ENCODE data around the gene SLC25A13. TPM values are rescaled to one million over a fixed set of nuclear protein-coding genes. Genes with fewer than 3 reads are reported as not detected.

The SLC25A13 gene
- total and polyA plus RNA-seq, 2 of the 8 experiments (the other 6 are each of a cell fraction or from before 2014, with no cell fraction given): 30.8 to 85.4 TPM

DNA sequence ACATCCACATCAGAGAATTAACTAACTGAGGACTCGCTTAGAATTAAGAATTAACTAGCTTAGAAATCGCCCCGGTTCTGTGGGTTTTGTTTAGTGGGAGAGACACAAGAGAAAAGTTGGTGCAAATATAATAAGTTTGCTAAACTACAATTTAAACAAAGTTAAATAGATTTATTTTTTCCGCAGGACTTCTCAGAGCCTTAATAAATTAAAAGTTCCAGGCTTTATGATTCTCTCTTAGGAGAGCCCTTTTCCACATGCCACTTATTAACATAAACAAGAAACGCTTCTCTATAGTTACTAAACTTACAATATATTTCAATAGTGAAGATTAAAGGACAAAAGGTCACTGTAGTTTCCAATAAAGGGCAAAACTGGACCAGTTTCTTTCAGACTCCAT is 100.0 kb downstream of the SLC25A13 start:
- no peak overlapping the region for H4K91ac ChIP-seq (replicated peaks; ENCODE audit: insufficient read length, low read length)
- FAIRE-seq (no peak), DNase-seq (ENCODE audit: low read depth in 1 of 2, low spot score in 2 of 2) (no peak)
- H3K23ac ChIP-seq (ENCODE audit: insufficient read length): no peak overlapping the region
- no peak overlapping the region for H2AFZ ChIP-seq (ENCODE audit: low read length)
- no peak overlapping the region for H3K27ac ChIP-seq (ENCODE audit: low read depth, low read length)
- POLR2A ChIA-PET (ENCODE audit: partially characterized antibody): no interaction called here
- no peak overlapping the region for H2BK15ac ChIP-seq (ENCODE audit: low read length)
- H3K27me3 ChIP-seq (replicated peaks in 1 of 4; ENCODE audit: control insufficient read depth in 3 of 4, extremely low read depth in 1 of 4, insufficient read depth in 3 of 4, low read length in 3 of 4): no peaks in the 10 kb centered on the region
- H3K4me2 ChIP-seq (ENCODE audit: insufficient read depth in 1 of 2, low read depth in 2 of 2, low read length in 2 of 2): no peak overlapping the region
- H4K20me1 ChIP-seq (replicated peaks in 1 of 2; ENCODE audit: control insufficient read depth in 1 of 2, insufficient read depth in 2 of 2, low read length in 2 of 2): peaks cover 2 to 3% of the 10 kb centered on the region in 2 experiments
- H3K79me2 ChIP-seq (ENCODE audit: control insufficient read depth in 1 of 2, insufficient read depth in 2 of 2, low read length in 2 of 2): 0 out of 4 replicates have a peak, but pooled peaks cover 0 to 4% of the 10 kb centered on the region in 2 experiments
- H3K56ac ChIP-seq (replicated peaks; ENCODE audit: insufficient read length, low read depth, low read length): no peak overlapping the region
- CTCF ChIA-PET (ENCODE audit: partially characterized antibody): interaction anchor here (0.8 kb wide), 1 partner anchor 783 kb away, joined by 5 read pairs; no protein-coding TSS in a partner anchor
- H3K9me3 ChIP-seq (ENCODE audit: insufficient read depth in 2 of 2, low read depth in 1 of 2, low read length in 1 of 2): no peaks in the 10 kb centered on the region
- no peak overlapping the region for H4K8ac ChIP-seq (ENCODE audit: extremely low read depth, insufficient read depth, low read length)
- no peak overlapping the region for H3K18ac ChIP-seq (ENCODE audit: extremely low read depth, low read length)
- H2AK5ac ChIP-seq (ENCODE audit: low read depth, low read length): no peak overlapping the region
- no peak overlapping the region for H2BK12ac ChIP-seq (ENCODE audit: low read depth, low read length)
- H4K5ac ChIP-seq (ENCODE audit: insufficient read length, low read depth, low read length): no peak overlapping the region
- no peak overlapping the region for H3K9ac ChIP-seq (replicated peaks in 1 of 4; ENCODE audit: extremely low read depth in 1 of 4, low read depth in 3 of 4, low read length in 3 of 4)
- H2BK120ac ChIP-seq (replicated peaks; ENCODE audit: low read depth, low read length): no peak overlapping the region
- H3K4ac ChIP-seq (replicated peaks; ENCODE audit: insufficient read length, low read depth, low read length): no peak overlapping the region
- 0 out of 2 replicates have a peak, but pooled peaks cover 2% of the 10 kb centered on the region for H3K79me1 ChIP-seq (ENCODE audit: low read depth, low read length)
- no peaks in the 10 kb centered on the region for H3K23me2 ChIP-seq (ENCODE audit: low read depth, low read length)
- no peak overlapping the region for H2BK20ac ChIP-seq (ENCODE audit: low read length)
- TF ChIP-seq KDM4A (IDR thresholded peaks at IDR 0.05; ENCODE audit: low read depth, low read length, severe bottlenecking): no peak
- TF ChIP-seq, protein P1, sequence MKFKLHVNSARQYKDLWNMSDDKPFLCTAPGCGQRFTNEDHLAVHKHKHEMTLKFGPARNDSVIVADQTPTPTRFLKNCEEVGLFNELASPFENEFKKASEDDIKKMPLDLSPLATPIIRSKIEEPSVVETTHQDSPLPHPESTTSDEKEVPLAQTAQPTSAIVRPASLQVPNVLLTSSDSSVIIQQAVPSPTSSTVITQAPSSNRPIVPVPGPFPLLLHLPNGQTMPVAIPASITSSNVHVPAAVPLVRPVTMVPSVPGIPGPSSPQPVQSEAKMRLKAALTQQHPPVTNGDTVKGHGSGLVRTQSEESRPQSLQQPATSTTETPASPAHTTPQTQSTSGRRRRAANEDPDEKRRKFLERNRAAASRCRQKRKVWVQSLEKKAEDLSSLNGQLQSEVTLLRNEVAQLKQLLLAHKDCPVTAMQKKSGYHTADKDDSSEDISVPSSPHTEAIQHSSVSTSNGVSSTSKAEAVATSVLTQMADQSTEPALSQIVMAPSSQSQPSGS (IDR thresholded peaks at IDR 0.05; ENCODE audit: low read length): no peak
- no peak for TF ChIP-seq ASH2L (IDR thresholded peaks at IDR 0.05; ENCODE audit: low read length)
- no peak for TF ChIP-seq HDAC6 (IDR thresholded peaks at IDR 0.05; ENCODE audit: low read depth, low read length)
- no peak for TF ChIP-seq POU5F1 (IDR thresholded peaks at IDR 0.05; ENCODE audit: low read depth, low read length)
- no peak for TF ChIP-seq SP1 (IDR thresholded peaks at IDR 0.05; ENCODE audit: low read depth, low read length)
- TF ChIP-seq JUND (IDR thresholded peaks at IDR 0.05; ENCODE audit: low read length): no peak
- no peak for TF ChIP-seq TBP (IDR thresholded peaks at IDR 0.05; ENCODE audit: low read depth, low read length)
- no peak for TF ChIP-seq SP4 (IDR thresholded peaks at IDR 0.05; ENCODE audit: low read length)
- no peak for TF ChIP-seq FOSL1 (IDR thresholded peaks at IDR 0.05; ENCODE audit: insufficient read depth, low read depth, low read length)
- TF ChIP-seq KDM5A (IDR thresholded peaks at IDR 0.05; ENCODE audit: low read length): no peak
- TF ChIP-seq SAP30 (IDR thresholded peaks at IDR 0.05; ENCODE audit: insufficient read depth, insufficient replicate concordance, low read length): no peak
- TF ChIP-seq SUZ12 (IDR thresholded peaks at IDR 0.05; ENCODE audit: low read length): no peak
- no peaks in the 10 kb centered on the region for H3K36me3 ChIP-seq (ENCODE audit: control insufficient read depth in 2 of 4, insufficient read depth in 4 of 4, low read length in 3 of 4)
- no peak overlapping the region for H3K4me3 ChIP-seq (ENCODE audit: extremely low read depth in 1 of 4, insufficient read depth in 2 of 4, low read depth in 3 of 4, low read length in 4 of 4)
- H2BK5ac ChIP-seq (ENCODE audit: low read depth, low read length): no peak overlapping the region
- H3K14ac ChIP-seq (ENCODE audit: insufficient read length): no peak overlapping the region
- 95% methylated on average over 5 of the region's 5 CpGs; no CpG with 5 or more reads in 1 of the 2 experiments for WGBS, 2 experiments (ENCODE audit: extremely low coverage in 1 of 2, insufficient coverage in 1 of 2, insufficient read length in 1 of 2, insufficient replicate concordance in 2 of 2, low coverage in 1 of 2, low lambda C conversion rate in 2 of 2, missing lambda C conversion rate in 1 of 2)
- H3K4me1 ChIP-seq (replicated peaks in 1 of 4; ENCODE audit: control insufficient read depth in 3 of 4, insufficient read depth in 4 of 4, low read length in 3 of 4): no peaks in the 10 kb centered on the region

Data from H1 (cell line).